DND-41 (cell line): ENCODE data around the gene NR6A1.

ENCODE experiments used
- ATAC-seq: fragments of 200-7000 bp; cut with Tn5 transposase; 3 replicates; pipeline ENCODE4 v1.9.1; 2021; ENCODE audit warnings: low read depth; ENCODE audit not compliant: insufficient read depth
- DNase-seq: peaks from one replicate; pipeline ENCODE4 v3.0.0-alpha.2; 2020
- H2AFZ ChIP-seq: 2 replicates; pipeline ENCODE4 v1.6.0; 2012; ENCODE audit warnings: low read depth, low read length
- H3K27ac ChIP-seq: 2 replicates; pipeline ENCODE4 v1.5.1; 2012; ENCODE audit warnings: low read length, inconsistent platforms
- H3K27me3 ChIP-seq: fragments of 200-600 bp; sonication (generic); 2 replicates; pipeline ENCODE4 v1.6.0; 2012; ENCODE audit warnings: low read length, mild to moderate bottlenecking, inconsistent platforms; ENCODE audit not compliant: insufficient read depth, poor library complexity
- H3K36me3 ChIP-seq: 2 replicates; pipeline ENCODE4 v1.5.1; 2012; ENCODE audit warnings: low read length, inconsistent platforms; ENCODE audit not compliant: insufficient read depth
- H3K4me1 ChIP-seq: 2 replicates; pipeline ENCODE4 v1.5.1; 2012; ENCODE audit warnings: mild to moderate bottlenecking, low read length; ENCODE audit not compliant: insufficient read depth
- H3K4me2 ChIP-seq: 2 replicates; pipeline ENCODE4 v1.6.0; 2012; ENCODE audit warnings: mild to moderate bottlenecking, moderate library complexity, low read length, inconsistent platforms; ENCODE audit not compliant: insufficient read depth
- H3K4me3 ChIP-seq, 2 experiments: fragments of 200-600 bp in 1 of 2; shearing (Covaris generic) in 1 of 2; 2 replicates each; pipeline ENCODE4 v1.5.1; 2012 to 2016; ENCODE audit warnings: inconsistent platforms in 2 of 2, low read length in 2 of 2, mild to moderate bottlenecking in 2 of 2, low read depth in 1 of 2, moderate library complexity in 1 of 2
- H3K79me2 ChIP-seq: 2 replicates; pipeline ENCODE4 v1.6.0; 2012; ENCODE audit warnings: low read length, inconsistent platforms; ENCODE audit not compliant: insufficient read depth
- H3K9ac ChIP-seq: 2 replicates; pipeline ENCODE4 v1.6.0; 2012; ENCODE audit warnings: low read depth, mild to moderate bottlenecking, inconsistent platforms, low read length, moderate library complexity
- H3K9me3 ChIP-seq: 2 replicates; pipeline ENCODE4 v1.5.1; 2012; ENCODE audit warnings: low read length, moderate library complexity, mild to moderate bottlenecking, inconsistent platforms; ENCODE audit not compliant: insufficient read depth, severe bottlenecking
- H4K20me1 ChIP-seq: 2 replicates; pipeline ENCODE4 v1.6.0; 2012; ENCODE audit warnings: low read length; ENCODE audit not compliant: insufficient read depth
- EZH2 ChIP-seq: IDR thresholded peaks from 3 replicates; pipeline ENCODE4 v1.6.1; 2012; ENCODE audit warnings: borderline replicate concordance, low read depth, mild to moderate bottlenecking, moderate library complexity, low read length, inconsistent platforms; ENCODE audit not compliant: severe bottlenecking
- TF ChIP-seq, protein P1 (sequence below): IDR thresholded peaks from 2 replicates; pipeline ENCODE4 v1.5.1; 2012; ENCODE audit warnings: borderline replicate concordance, low read length, moderate library complexity, mild to moderate bottlenecking; ENCODE audit not compliant: poor library complexity, severe bottlenecking; ENCODE audit errors: extremely low read depth

Gene NR6A1

GRCh38 chr9:124810663-124811355 lies 39.7 kb upstream of the NR6A1 start:
- no peaks in the 10 kb centered on the region for H3K4me1 ChIP-seq
- no peaks in the 10 kb centered on the region for H3K79me2 ChIP-seq
- H3K9me3 ChIP-seq: no peaks in the 10 kb centered on the region
- no peak overlapping the region for H2AFZ ChIP-seq
- H3K4me3 ChIP-seq: no peak overlapping the region
- H3K9ac ChIP-seq: no peak overlapping the region
- DNase-seq (no peak), ATAC-seq (no peak)
- TF ChIP-seq EZH2: no peak
- TF ChIP-seq, protein P1, sequence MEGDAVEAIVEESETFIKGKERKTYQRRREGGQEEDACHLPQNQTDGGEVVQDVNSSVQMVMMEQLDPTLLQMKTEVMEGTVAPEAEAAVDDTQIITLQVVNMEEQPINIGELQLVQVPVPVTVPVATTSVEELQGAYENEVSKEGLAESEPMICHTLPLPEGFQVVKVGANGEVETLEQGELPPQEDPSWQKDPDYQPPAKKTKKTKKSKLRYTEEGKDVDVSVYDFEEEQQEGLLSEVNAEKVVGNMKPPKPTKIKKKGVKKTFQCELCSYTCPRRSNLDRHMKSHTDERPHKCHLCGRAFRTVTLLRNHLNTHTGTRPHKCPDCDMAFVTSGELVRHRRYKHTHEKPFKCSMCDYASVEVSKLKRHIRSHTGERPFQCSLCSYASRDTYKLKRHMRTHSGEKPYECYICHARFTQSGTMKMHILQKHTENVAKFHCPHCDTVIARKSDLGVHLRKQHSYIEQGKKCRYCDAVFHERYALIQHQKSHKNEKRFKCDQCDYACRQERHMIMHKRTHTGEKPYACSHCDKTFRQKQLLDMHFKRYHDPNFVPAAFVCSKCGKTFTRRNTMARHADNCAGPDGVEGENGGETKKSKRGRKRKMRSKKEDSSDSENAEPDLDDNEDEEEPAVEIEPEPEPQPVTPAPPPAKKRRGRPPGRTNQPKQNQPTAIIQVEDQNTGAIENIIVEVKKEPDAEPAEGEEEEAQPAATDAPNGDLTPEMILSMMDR: no peak
- H3K27ac ChIP-seq: no peak overlapping the region
- no peak overlapping the region for H3K4me2 ChIP-seq
- no peaks in the 10 kb centered on the region for H4K20me1 ChIP-seq
- no peaks in the 10 kb centered on the region for H3K27me3 ChIP-seq
- no peaks in the 10 kb centered on the region for H3K36me3 ChIP-seq

GRCh38 chr9:124809741-124810500 lies 38.8 kb upstream of the NR6A1 start:
- no peak overlapping the region for H3K4me3 ChIP-seq
- no peaks in the 10 kb centered on the region for H3K79me2 ChIP-seq
- no peak for ATAC-seq
- no peak overlapping the region for H2AFZ ChIP-seq
- H3K9me3 ChIP-seq: no peaks in the 10 kb centered on the region
- no peak overlapping the region for H3K4me2 ChIP-seq
- no peaks in the 10 kb centered on the region for H3K27me3 ChIP-seq
- no peak overlapping the region for H3K9ac ChIP-seq
- H3K27ac ChIP-seq: no peak overlapping the region
- no peaks in the 10 kb centered on the region for H4K20me1 ChIP-seq
- no peaks in the 10 kb centered on the region for H3K4me1 ChIP-seq
- H3K36me3 ChIP-seq: no peaks in the 10 kb centered on the region
- DNase-seq: no peak
- TF ChIP-seq, protein P1: no peak
- no peak for TF ChIP-seq EZH2

GRCh38 chr9:124809211-124809610 lies 38.1 kb upstream of the NR6A1 start:
- Histone ChIP-seq H3K79me2 (no peaks in the 10 kb centered on the region), H3K4me3 (no peak overlapping the region), H3K36me3 (no peaks in the 10 kb centered on the region), H4K20me1 (no peaks in the 10 kb centered on the region), H3K9ac (no peak overlapping the region), H3K4me2 (no peak overlapping the region), H2AFZ (no peak overlapping the region), H3K9me3 (no peaks in the 10 kb centered on the region), H3K27me3 (no peaks in the 10 kb centered on the region), H3K27ac (no peak overlapping the region), H3K4me1 (no peaks in the 10 kb centered on the region)
- DNase-seq (no peak), ATAC-seq (no peak)
- TF ChIP-seq, protein P1: no peak
- TF ChIP-seq EZH2: no peak
